ENCODE data around the gene ETFBKMT. TPM values are rescaled to one million over a fixed set of nuclear protein-coding genes. Genes with fewer than 3 reads are reported as not detected.
"Not testable (repeated sequence)": the region's sequence is repeated elsewhere in the genome, so short reads cannot be mapped to it uniquely, and the experiment has no call there.

The ETFBKMT gene
- polyA plus RNA-seq, 4 donors = 4.5 to 6.7 (median 5.7) TPM

DNA sequence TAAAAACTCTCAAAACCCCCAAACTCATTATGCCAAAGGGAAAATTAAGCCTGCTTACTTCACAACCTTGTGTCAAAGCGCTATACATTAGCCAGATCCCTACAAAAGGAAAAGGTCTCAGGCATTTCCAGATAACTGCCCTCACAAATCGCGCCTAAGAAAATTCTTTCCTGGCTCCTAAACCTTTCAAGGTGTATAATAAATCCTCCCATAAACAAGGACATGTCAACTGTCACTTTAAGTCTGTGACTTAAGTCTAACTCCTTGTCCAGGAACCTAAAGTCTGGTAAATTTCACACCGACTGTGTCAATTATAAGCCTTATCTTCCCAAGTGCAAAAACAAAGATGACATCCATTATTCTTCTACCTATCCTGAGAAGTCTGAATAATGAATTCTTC, 4.3 kb upstream of the ETFBKMT start:
- no peak for DNase-seq (ENCODE audit: low read depth in 4 of 4, low spot score in 3 of 4)

- DNase-seq (ENCODE audit: low read depth in 4 of 4, low spot score in 3 of 4) = no peak
Measured at GRCh38 chr12:31655792-31656191, 3.7 kb upstream of the ETFBKMT start.

DNA sequence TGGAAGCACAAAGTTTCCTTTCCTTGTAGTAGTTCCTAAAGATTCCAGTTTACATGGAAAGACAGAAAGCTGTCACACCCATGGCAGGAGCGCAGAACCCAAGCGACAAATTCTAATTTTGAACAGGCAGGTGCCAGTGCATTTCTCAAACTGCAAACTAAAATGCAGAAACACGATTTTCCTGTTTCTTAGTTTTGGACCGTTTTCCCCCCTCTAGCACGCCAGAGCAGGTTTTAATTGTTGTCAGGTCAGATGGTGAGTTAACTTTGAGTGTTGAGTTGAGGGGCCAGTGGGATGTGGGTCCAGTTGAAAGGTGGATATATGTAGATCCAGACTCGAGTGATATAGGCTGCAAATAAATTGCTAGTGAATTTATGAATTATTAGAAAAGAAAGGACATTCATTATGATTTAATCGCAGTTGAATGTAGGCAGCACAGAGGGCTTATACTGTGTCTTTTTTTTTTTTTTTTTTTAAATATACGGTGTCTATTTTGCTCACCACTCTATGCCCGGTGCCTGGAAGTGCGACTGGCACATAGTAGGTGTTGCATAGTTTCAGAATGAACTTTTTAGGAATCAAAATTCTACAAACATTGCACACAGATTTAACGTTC, 909 bp upstream of the ETFBKMT start:
- no peak for DNase-seq (ENCODE audit: low read depth in 4 of 4, low spot score in 3 of 4)

DNA sequence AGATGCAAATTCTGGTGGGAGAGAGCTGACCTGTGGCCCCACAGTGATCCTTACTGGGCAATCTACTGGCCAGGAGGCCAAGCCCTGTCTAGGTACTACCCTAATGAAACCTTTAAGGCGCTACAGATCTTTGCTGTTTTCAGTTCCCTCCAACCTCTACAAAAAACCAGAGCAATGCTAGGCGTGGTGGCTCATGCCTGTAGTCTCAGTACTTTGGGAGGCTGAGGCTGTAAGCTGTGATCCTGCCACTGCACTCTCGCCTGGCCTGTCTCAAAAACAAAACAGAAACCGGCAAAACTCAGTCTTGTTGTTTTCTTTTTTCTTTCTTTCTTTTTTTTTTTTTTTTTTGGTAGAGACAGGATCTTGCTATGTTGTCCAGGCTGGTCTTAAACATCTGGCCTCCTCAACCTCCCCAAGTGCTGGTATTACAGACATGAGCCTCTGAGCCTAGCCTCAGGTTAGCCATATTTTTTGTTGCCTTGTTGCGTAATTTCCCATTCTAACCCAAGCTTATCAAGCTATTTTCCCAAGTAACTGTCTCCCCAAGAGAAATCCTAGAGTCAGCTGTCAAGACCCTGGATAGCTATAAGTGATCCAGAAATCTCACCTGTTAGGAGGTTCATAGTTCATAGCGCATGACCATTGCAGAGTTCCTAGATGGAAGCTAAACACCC, 2.8 kb downstream of the ETFBKMT start:
- no peak for DNase-seq (ENCODE audit: low read depth in 4 of 4, low spot score in 3 of 4)

DNA sequence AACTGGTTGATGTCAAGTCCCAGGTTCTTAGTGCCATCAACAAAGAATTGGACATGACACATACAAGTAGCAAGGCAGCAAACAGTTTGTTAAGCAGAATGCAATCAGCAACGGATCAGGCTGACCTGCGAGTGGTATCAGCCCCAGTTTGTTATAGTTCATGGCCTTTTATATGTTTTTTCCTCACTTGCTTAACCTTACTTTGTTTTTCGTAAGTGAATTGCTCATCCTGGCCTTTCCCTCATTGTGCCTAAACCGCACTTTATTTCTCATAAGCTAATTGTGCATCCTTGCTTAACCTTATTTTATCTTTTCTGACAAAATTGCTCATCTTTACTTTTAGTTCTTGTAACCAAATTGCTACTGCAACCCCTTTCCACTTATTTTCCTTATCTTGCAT, 4.1 kb downstream of the ETFBKMT start:
- DNase-seq (ENCODE audit: low read depth in 4 of 4, low spot score in 3 of 4) = no peak

DNA sequence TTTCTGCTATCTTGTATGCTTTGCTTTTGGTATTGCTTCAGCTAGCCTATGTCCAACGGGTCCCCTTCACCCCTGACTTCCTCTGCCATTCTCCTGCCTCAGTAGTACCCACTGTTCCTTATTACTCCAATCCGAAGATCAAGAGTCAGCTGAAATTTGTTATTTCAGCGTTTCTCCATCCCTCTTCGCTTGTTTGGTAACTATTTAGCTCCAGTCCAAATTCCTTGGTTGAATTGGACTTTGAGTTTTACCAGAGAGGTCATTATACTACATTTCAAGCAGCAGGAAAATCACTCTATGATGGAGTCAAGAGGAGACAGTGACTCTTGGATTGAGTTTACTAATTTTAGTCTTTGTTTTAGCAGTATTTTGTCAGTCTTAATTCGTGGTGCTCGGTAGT, 4.5 kb downstream of the ETFBKMT start:
- no peak for DNase-seq (ENCODE audit: low read depth in 4 of 4, low spot score in 3 of 4)

DNA sequence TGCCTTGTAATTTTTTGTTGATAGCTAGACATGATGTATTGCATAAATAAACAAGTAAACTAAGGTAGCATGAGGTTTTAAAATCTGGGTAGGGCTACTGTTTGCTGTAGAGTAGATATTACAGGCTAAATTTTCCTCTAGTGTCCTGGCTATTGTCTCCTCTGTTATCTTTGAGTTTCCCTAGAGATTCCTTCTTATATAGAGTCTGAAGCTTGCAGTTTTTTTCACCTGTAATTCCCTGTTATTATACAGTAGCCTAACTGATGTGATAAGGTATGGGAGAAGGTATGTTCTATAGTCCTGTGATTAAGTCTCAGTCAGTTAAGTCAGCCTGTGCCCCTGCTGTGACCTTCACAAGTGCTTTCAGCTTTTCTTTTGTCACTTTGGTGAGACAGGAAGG, 9.5 kb downstream of the ETFBKMT start:
- DNase-seq (ENCODE audit: low read depth in 4 of 4, low spot score in 3 of 4) = no peak

DNA sequence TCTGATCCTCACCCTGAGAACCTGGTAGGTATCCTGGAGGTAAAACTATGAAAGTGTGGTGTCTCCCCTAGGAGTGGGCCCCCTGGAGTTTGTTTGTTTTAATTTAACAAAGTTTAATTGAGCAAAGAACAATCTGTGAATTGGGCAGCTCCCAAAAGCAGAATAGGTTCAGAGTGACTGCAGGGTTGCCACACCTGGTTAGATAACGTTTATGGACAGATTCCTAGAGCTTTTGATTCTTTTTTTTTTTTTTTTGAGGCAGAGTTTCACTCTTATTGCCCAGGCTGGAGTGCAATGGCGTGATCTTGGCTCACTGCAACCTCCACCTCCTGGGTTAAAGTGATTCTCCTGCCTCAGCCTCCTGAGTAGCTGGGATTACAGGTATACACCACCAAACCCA, 10.1 kb downstream of the ETFBKMT start:
- not testable (repeated sequence) for DNase-seq (ENCODE audit: low read depth in 4 of 4, low spot score in 3 of 4)

GRCh38 chr12:31672521-31672920, 13.0 kb downstream of the ETFBKMT start:
- DNase-seq (ENCODE audit: low read depth in 4 of 4, low spot score in 3 of 4) = no peak

GRCh38 chr12:31682136-31682962, 22.9 kb downstream of the ETFBKMT start:
- DNase-seq (ENCODE audit: low read depth in 4 of 4, low spot score in 3 of 4) = peak in 3 of 4 donors; percentile 32 to 51 (median 44)

DNA sequence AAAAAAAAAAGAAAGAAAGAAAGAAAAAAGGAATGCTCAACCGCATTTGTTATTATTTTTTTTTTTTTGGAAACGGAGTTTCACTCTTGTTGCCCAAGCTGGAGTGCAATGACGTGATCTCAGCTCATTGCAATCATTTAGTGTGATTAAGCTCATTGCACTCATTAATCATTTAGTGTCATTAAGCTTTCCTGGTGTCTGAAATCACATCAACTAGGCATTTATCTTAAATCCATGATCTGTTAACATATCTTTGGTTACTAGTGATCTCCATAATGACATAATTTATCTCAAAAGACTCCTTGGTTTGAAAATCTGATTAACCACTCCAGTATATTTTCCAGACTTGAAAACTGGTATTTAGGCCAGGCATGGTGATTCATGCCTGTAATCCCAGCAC, 26.3 kb downstream of the ETFBKMT start:
- no peak for DNase-seq (ENCODE audit: low read depth in 4 of 4, low spot score in 3 of 4)

GRCh38 chr12:31687101-31687527, 27.6 kb downstream of the ETFBKMT start:
- no peak for DNase-seq (ENCODE audit: low read depth in 4 of 4, low spot score in 3 of 4)

GRCh38 chr12:31689921-31690320, 30.4 kb downstream of the ETFBKMT start:
- DNase-seq (ENCODE audit: low read depth in 4 of 4, low spot score in 3 of 4) = not testable (repeated sequence)

DNA sequence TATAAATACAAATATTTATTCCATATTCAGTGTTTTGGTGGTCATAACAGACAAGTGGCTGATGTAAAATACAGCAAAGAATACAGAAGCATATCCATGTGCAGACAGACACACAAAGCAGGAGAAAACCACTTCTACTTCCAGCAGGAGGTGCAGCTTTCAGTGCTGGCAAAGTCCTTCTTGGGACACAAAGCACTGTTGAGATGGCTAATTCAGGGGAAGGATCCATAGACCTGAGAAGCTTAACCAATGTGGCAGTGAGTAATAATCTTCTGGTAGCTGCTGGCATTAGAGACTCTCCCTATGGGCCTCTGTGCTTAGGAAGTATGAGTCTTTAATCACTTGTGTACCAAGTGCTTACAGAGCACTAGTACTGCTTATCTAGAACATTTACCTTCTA, 42.6 kb downstream of the ETFBKMT start:
- DNase-seq (ENCODE audit: low read depth in 4 of 4, low spot score in 3 of 4) = no peak

- DNase-seq (ENCODE audit: low read depth in 4 of 4, low spot score in 3 of 4) = no peak
Measured at GRCh38 chr12:31705621-31706020, 46.1 kb downstream of the ETFBKMT start.

GRCh38 chr12:31708118-31708517, 48.6 kb downstream of the ETFBKMT start:
- not testable (repeated sequence) for DNase-seq (ENCODE audit: low read depth in 4 of 4, low spot score in 3 of 4)

DNA sequence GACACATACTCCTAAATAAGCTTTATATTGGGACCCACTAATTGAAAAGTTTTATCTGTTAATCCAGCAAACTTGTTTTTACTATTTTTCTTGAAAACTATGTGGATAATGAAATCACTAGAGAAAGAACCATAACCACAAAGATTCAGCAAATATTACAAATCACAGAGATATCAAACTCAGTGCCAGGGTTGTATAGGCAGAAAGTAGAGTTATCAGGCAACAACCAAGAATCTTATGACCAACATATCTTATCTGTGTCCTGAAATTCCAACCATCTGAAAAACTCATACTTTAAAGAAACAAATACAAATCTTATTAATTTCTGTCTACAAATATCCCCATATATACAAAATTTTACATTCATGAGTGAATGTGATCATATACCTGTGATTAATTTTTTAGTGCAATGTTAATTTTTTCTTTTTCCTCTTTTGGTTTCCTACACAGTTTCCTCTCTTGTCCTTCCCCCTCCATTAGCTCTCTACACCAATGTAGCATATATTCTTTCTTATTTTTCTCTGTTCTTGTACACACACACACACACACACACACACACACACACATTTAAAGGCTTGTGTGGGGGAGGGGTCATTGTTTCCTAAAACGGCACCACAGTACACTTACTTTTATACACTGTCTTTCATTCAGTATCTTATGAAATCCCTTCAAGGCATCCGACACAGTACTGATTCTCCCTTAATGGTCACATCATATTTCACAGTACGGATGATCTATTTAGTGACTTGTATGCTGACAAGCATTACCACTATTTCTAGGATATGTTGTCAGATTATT, 50.7 kb downstream of the ETFBKMT start:
- DNase-seq (ENCODE audit: low read depth in 4 of 4, low spot score in 3 of 4) = no peak

DNA sequence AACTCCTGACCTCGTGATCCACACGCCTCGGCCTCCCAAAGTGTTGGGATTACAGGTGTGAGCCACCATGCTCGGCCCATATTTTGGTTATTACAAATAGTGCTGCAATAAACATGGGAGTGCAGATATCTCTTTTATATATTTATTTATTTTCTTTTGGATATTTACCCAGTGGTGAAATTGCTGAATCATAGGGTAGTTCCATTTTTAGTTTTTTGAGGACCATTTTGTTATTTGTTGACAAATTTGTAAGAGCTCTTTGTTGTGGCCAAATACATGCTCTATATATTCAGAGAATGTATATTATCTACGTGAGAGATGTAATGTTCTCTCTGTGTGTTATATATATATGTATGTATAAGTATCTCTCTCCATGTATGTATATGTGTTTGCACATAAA, 53.4 kb downstream of the ETFBKMT start:
- DNase-seq (ENCODE audit: low read depth in 4 of 4, low spot score in 3 of 4) = no peak

GRCh38 chr12:31714406-31715271, 55.2 kb downstream of the ETFBKMT start:
- DNase-seq (ENCODE audit: low read depth in 4 of 4, low spot score in 3 of 4) = no peak

DNA sequence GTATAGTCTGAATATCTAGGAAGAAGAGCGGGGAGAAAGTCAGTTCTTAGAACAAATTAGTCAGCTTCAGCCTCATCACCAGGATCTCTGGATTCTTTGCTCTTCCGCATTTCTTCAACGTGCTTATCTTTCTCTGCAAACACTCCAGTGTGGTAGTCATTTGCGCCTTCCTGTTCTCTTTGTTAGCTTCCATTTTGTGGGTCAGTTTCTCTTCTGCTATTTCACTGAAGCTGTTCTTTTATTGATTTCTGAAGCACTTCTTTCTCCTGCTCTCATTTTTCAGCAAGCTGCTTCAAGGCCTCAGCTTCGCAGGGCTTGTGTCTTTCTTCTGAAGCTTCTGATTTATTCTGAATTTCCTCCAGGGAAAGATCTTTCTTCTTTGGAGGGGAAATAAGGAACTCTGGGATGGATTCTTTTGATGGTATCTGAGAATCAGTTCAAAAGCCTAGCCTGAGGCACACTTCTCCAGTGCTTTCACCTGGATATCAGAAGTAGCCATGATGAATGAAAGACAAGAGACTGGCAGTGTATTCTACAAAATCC, 55.9 kb downstream of the ETFBKMT start:
- no peak for DNase-seq (ENCODE audit: low read depth in 4 of 4, low spot score in 3 of 4)
